ENCODE measurements around the gene CLCA2. TPM values are rescaled to one million over a fixed set of nuclear protein-coding genes. Genes with fewer than 3 reads are reported as not detected.

Gene CLCA2
- total and polyA plus RNA-seq, 2 experiments from 2014 or later, result not detected

GRCh38 chr1:86381223-86381622 is 42.7 kb upstream of the CLCA2 start (continued):
- no peak for TF ChIP-seq ZNF331 (CRISPR knock-in tag; IDR thresholded peaks at IDR 0.05; ENCODE audit: low read depth)

- Histone ChIP-seq H3K27ac (ENCODE audit: low read depth) (no peak overlapping the region), H3K4me1 (ENCODE audit: insufficient read depth) (no peaks in the 10 kb centered on the region), H3K4me3 (no peak overlapping the region), H3K4me2 (no peak overlapping the region), H3K79me2 (replicated peaks; ENCODE audit: insufficient read depth) (peaks cover 8% of the 10 kb centered on the region; the same call in 1 of the 2 replicates), H3F3A (replicated peaks; ENCODE audit: low read depth) (no peaks in the 10 kb centered on the region), H3K36me3 (ENCODE audit: insufficient read depth) (no peaks in the 10 kb centered on the region), H2AFZ (no peak overlapping the region), H3K9me2 (ENCODE audit: insufficient read depth) (no peaks in the 10 kb centered on the region), H3K27me3 (ENCODE audit: insufficient read depth) (no peaks in the 10 kb centered on the region), H4K20me1 (replicated peaks; ENCODE audit: insufficient read depth) (no peaks in the 10 kb centered on the region)
- H3K9me3 Mint-ChIP-seq, result peaks cover 10% of the 10 kb centered on the region
- peaks cover 2% of the 10 kb centered on the region for H3K27me3 Mint-ChIP-seq (ENCODE audit: insufficient read depth, low read depth, poor library complexity)
- no peak for ATAC-seq
- no peak overlapping the region for H3K4me3 Mint-ChIP-seq
- peaks cover 12% of the 10 kb centered on the region for H3K36me3 Mint-ChIP-seq (ENCODE audit: low read depth)
- TF ChIP-seq ZNF331 (CRISPR knock-in tag; IDR thresholded peaks at IDR 0.05; ENCODE audit: low read depth) (no peak), STAT1 (IDR thresholded peaks at IDR 0.05; ENCODE audit: unreplicated experiment) (no peak), ZNF462 (CRISPR knock-in tag; IDR thresholded peaks at IDR 0.05) (no peak)
- TF ChIP-seq, protein P1, sequence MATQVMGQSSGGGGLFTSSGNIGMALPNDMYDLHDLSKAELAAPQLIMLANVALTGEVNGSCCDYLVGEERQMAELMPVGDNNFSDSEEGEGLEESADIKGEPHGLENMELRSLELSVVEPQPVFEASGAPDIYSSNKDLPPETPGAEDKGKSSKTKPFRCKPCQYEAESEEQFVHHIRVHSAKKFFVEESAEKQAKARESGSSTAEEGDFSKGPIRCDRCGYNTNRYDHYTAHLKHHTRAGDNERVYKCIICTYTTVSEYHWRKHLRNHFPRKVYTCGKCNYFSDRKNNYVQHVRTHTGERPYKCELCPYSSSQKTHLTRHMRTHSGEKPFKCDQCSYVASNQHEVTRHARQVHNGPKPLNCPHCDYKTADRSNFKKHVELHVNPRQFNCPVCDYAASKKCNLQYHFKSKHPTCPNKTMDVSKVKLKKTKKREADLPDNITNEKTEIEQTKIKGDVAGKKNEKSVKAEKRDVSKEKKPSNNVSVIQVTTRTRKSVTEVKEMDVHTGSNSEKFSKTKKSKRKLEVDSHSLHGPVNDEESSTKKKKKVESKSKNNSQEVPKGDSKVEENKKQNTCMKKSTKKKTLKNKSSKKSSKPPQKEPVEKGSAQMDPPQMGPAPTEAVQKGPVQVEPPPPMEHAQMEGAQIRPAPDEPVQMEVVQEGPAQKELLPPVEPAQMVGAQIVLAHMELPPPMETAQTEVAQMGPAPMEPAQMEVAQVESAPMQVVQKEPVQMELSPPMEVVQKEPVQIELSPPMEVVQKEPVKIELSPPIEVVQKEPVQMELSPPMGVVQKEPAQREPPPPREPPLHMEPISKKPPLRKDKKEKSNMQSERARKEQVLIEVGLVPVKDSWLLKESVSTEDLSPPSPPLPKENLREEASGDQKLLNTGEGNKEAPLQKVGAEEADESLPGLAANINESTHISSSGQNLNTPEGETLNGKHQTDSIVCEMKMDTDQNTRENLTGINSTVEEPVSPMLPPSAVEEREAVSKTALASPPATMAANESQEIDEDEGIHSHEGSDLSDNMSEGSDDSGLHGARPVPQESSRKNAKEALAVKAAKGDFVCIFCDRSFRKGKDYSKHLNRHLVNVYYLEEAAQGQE (IDR thresholded peaks at IDR 0.05; ENCODE audit: unreplicated experiment), result no peak
- no peaks in the 10 kb centered on the region for H3K4me1 Mint-ChIP-seq
- no peak for DNase-seq (ENCODE audit: low spot score)
- H3K27ac Mint-ChIP-seq, result no peak overlapping the region
Observed at GRCh38 chr1:86382878-86383277, 41.1 kb upstream of the CLCA2 start.

All from GM23338 (cell line).